K562 (cell line): Measurements from ENCODE around the gene PIK3CG. TPM values are rescaled to one million over a fixed set of nuclear protein-coding genes. Genes with fewer than 3 reads are reported as not detected.
A peak's percentile ranks its signal among the peaks of the same experiment; 100 is the strongest.

Experiments
- ATAC-seq: fragments of 200-7000 bp; cut with Tn5 transposase; 3 replicates; pipeline ENCODE4 v1.9.1; 2020; ENCODE audit warnings: moderate library complexity
- BruUV-seq: library from RNA; stranded (reverse); fragments of 400-500 nt; replicated peaks from 2 replicates; lab custom pipeline; 2021; lab: Mats Ljungman, UMichigan
- CTCF ChIA-PET: fragments of 300-600 bp; formaldehyde crosslinking; extraction: SDS; loops from one replicate; lab custom pipeline; 2021; ENCODE audit warnings: low intra/inter-chr PET ratio; lab: Yijun Ruan, JAX
- POLR2A ChIA-PET: fragments of 300-600, 350-650 bp; sonication (Branson Sonifier 250); formaldehyde crosslinking; extraction: SDS; loops from one replicate; lab custom pipeline; 2021; ENCODE audit warnings: antibody characterized with exemption, inconsistent platforms; lab: Yijun Ruan, JAX
- DNase-seq, 4 experiments: peaks; one replicate each; pipeline versions ENCODE4 v3.0.0 to v3.0.0-alpha.2; 2011 to 2018; ENCODE audit warnings: low spot score in 3 of 4, mixed read lengths in 3 of 4; ENCODE audit errors: extremely low read depth in 1 of 4
- FAIRE-seq: peaks from 2 replicates; lab custom pipeline; 2011; peaks lifted over from hg19 to GRCh38; lab: Jason Lieb, UNC
- H2AFZ ChIP-seq: 2 replicates; pipeline ENCODE4 v1.6.0; 2011; ENCODE audit warnings: low read depth, low read length, control low read depth, inconsistent platforms
- H3K27ac ChIP-seq: fragments of 200-600 bp; 3 replicates; pipeline ENCODE4 v1.8.0; 2011; ENCODE audit warnings: low read depth, mild to moderate bottlenecking, control low read depth, inconsistent platforms, low read length, moderate library complexity, mixed read lengths; ENCODE audit errors: extremely low read depth
- H3K27me3 ChIP-seq, 2 experiments: fragments of 300-600 bp in 1 of 2; 2 replicates in 1 of 2; 3 replicates in 1 of 2; pipeline versions ENCODE4 v1.6.0 to v1.8.0; 2011; ENCODE audit warnings: inconsistent platforms in 2 of 2, low read length in 2 of 2, mild to moderate bottlenecking in 1 of 2, mixed read lengths in 1 of 2, moderate library complexity in 1 of 2; ENCODE audit not compliant: control insufficient read depth in 2 of 2, insufficient read depth in 2 of 2
- H3K36me3 ChIP-seq: fragments of 300-600 bp; 3 replicates; pipeline ENCODE4 v1.8.0; 2011; ENCODE audit warnings: mild to moderate bottlenecking, low read length, inconsistent platforms; ENCODE audit not compliant: control insufficient read depth, insufficient read depth
- H3K4me1 ChIP-seq, 2 experiments: fragments of 200-600 bp in 1 of 2; replicated peaks in 1 of 2; 2 replicates in 1 of 2; 3 replicates in 1 of 2; pipeline versions ENCODE4 v1.5.1 to v1.8.0; 2011; ENCODE audit warnings: inconsistent platforms in 2 of 2, low read length in 2 of 2, mild to moderate bottlenecking in 1 of 2, mixed read lengths in 1 of 2, moderate library complexity in 1 of 2; ENCODE audit not compliant: control insufficient read depth in 2 of 2, insufficient read depth in 2 of 2
- H3K4me2 ChIP-seq: 2 replicates; pipeline ENCODE4 v1.6.1; 2011; ENCODE audit warnings: low read length, control low read depth, inconsistent platforms, mixed read lengths; ENCODE audit not compliant: insufficient read depth
- H3K4me3 ChIP-seq: fragments of 200-600 bp; sonication (generic), shearing (Covaris generic); 2 replicates; pipeline ENCODE4 v1.5.1; 2016; ENCODE audit warnings: control low read depth, inconsistent platforms
- H3K79me2 ChIP-seq: fragments of 200-600 bp; 3 replicates; pipeline ENCODE4 v1.8.0; 2011; ENCODE audit warnings: low read length, inconsistent platforms; ENCODE audit not compliant: control insufficient read depth, insufficient read depth
- H3K9ac ChIP-seq, 2 experiments: 2 replicates each; pipeline versions ENCODE4 v1.6.0 to v1.6.1; 2011; ENCODE audit warnings: low read depth in 2 of 2, low read length in 2 of 2, control low read depth in 1 of 2, inconsistent platforms in 1 of 2, mild to moderate bottlenecking in 1 of 2, mixed read lengths in 1 of 2; ENCODE audit not compliant: insufficient read depth in 1 of 2
- H3K9me1 ChIP-seq: one replicate; pipeline ENCODE4 v1.6.0; 2011; ENCODE audit warnings: inconsistent platforms, mild to moderate bottlenecking, low read length, moderate library complexity; ENCODE audit not compliant: control insufficient read depth, insufficient read depth
- H3K9me3 ChIP-seq: replicated peaks from 2 replicates; pipeline ENCODE4 v1.5.1; 2011; ENCODE audit warnings: low read depth, low read length, inconsistent platforms; ENCODE audit not compliant: control insufficient read depth, insufficient read depth
- H4K20me1 ChIP-seq: replicated peaks from 2 replicates; pipeline ENCODE4 v1.6.1; 2011; ENCODE audit warnings: low read length, inconsistent platforms, mixed read lengths; ENCODE audit not compliant: control insufficient read depth, insufficient read depth
- ARID1B ChIP-seq: fragments of 450-650 bp; IDR thresholded peaks from 2 replicates; pipeline ENCODE4 v1.6.1; 2016; ENCODE audit warnings: antibody characterized with exemption, mild to moderate bottlenecking, inconsistent platforms
- BCOR ChIP-seq: fragments of 450-650 bp; IDR thresholded peaks from 2 replicates; pipeline ENCODE4 v1.6.1; 2016
- CXXC5 ChIP-seq: fragments of 250-450 bp; sonication (Bioruptor Pico); IDR thresholded peaks from 2 replicates; pipeline ENCODE4 v1.8.0; 2022; ENCODE audit warnings: inconsistent platforms, mild to moderate bottlenecking, moderate library complexity
- FOS ChIP-seq: IDR thresholded peaks from 3 replicates; pipeline ENCODE4 v1.6.1; 2011; ENCODE audit not compliant: insufficient read length; ENCODE audit errors: extremely low read depth
- MTF1 ChIP-seq: fragments of 250-450 bp; sonication (Bioruptor Pico); IDR thresholded peaks from 2 replicates; pipeline ENCODE4 v1.9.0; 2021; ENCODE audit warnings: moderate library complexity, mild to moderate bottlenecking, inconsistent platforms, borderline replicate concordance
- MYC ChIP-seq, 2 experiments: fragments of 250-450 bp in 1 of 2; sonication (Bioruptor Pico) in 1 of 2; IDR thresholded peaks; 2 replicates each; pipeline versions ENCODE4 v1.5.1 to v1.6.1; 2012 to 2021; ENCODE audit warnings: low read depth in 2 of 2, borderline replicate concordance in 1 of 2, improper control_type of control experiment in 1 of 2, low read length in 1 of 2, mild to moderate bottlenecking in 1 of 2, moderate library complexity in 1 of 2
- NCOR1 ChIP-seq: fragments of 450-650 bp; IDR thresholded peaks from 2 replicates; pipeline ENCODE4 v1.6.1; 2016; ENCODE audit warnings: mild to moderate bottlenecking, moderate library complexity
- PHB2 ChIP-seq: fragments of 450-650 bp; IDR thresholded peaks from 2 replicates; pipeline ENCODE4 v1.6.1; 2017; ENCODE audit warnings: low read depth
- SMARCB1 ChIP-seq: IDR thresholded peaks from 2 replicates; pipeline ENCODE4 v1.6.1; 2011; ENCODE audit warnings: improper control_type of control experiment, low read depth; ENCODE audit not compliant: insufficient read length
- SP1 ChIP-seq: sonication (generic); formaldehyde crosslinking; IDR thresholded peaks from 2 replicates; pipeline ENCODE4 v1.8.1; 2022; ENCODE audit warnings: mild to moderate bottlenecking, missing genetic modification reagents
- TFAM ChIP-seq: fragments of 250-450 bp; sonication (Bioruptor Pico); conservative IDR thresholded peaks from 2 replicates; pipeline ENCODE4 v1.5.0; 2021; ENCODE audit warnings: mild to moderate bottlenecking, moderate library complexity
- WGBS: fragments of 100-300 bp; shearing (Covaris generic); methylation state at CpG from one replicate; pipeline ENCODE4 v1.1.6; 2016; ENCODE audit warnings: low coverage, mixed read lengths; ENCODE audit not compliant: insufficient coverage; ENCODE audit errors: missing lambda C conversion rate; 5-methylcytosine and 5-hydroxymethylcytosine counted together
- in situ Hi-C: fragments of 300-500 bp; cut with MboI; formaldehyde crosslinking; loops from 4 replicates; pipeline ENCODE4 v1.15.0; 2018; ENCODE audit warnings: inconsistent platforms, mixed read lengths
- intact Hi-C: fragments of 100-400 bp; cut with micrococcal nuclease; formaldehyde crosslinking; loops from 2 replicates; pipeline ENCODE4 v1.14.2; 2022
- polyA plus RNA-seq, 8 experiments: library from polyadenylated mRNA; depleted of rRNA in 4 of 8; stranded (reverse) in 5 of 8; unstranded in 3 of 8; fragments of >200 nt; fragmentation: Nextera tagmentation in 2 of 8; fragmentation: Illumina TruSeq in 1 of 8; extraction: Ambion mirVana in 2 of 8; extraction: Trizol in 1 of 8; gene quantifications; 2 replicates each; pipeline versions ENCODE4 v1.2.1 to v1.2.3, GENCODE V29; 2011 to 2014; ENCODE audit warnings: inconsistent platforms in 1 of 8, missing spikeins in 1 of 8
- total RNA-seq, 7 experiments: library from RNA; depleted of rRNA in 6 of 7; stranded (reverse); fragments of >200 nt in 6 of 7; fragmentation: Illumina TruSeq in 2 of 7; extraction: Trizol in 2 of 7; gene quantifications; 2 replicates each; pipeline versions ENCODE4 v1.2.1 to v1.2.3, GENCODE V29; 2011 to 2021; ENCODE audit warnings: low replicate concordance in 1 of 7
- TF ChIP-seq, protein P1 (sequence below): fragments of 450-650 bp; IDR thresholded peaks from 2 replicates; pipeline ENCODE4 v1.6.1; 2016; ENCODE audit warnings: mild to moderate bottlenecking, moderate library complexity

Gene PIK3CG
- total and polyA plus RNA-seq, 9 of the 15 experiments (the other 6 are each of a cell fraction or from before 2014, with no cell fraction given): 5.3 to 42.5 (median 29.0) TPM

DNA sequence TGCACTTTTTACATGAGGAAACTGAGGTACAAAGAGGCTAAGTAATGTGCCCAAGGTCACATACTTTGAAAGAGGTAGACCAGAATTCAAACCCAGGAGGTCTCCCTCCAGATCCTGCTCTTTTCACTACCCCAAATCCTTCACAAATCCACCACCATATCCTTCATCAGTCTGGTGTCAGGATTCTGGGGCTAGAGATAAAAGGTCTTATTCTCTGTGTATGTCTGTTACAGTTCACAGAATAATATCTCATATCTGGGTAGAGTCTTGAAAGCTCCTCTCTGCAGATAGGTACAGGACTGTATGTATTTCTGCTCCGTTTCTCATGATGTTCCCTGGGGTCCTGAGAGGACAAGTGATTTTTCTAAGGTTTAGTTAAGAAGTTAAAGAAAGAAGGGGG is 4.9 kb downstream of the PIK3CG start:
- no peaks in the 10 kb centered on the region for H3K27me3 ChIP-seq
- 5% methylated on average over 1 of the region's 1 CpG for WGBS
- H3K9ac ChIP-seq: peak overlapping the region in 1 of 2 experiments; percentile 13; a peak in 1 of 4 replicates
- H3K27ac ChIP-seq: peak overlapping the region; percentile 41; the same call in 2 of the 3 replicates
- H3K4me3 ChIP-seq: peak overlapping the region; percentile 0; the same call in 1 of the 2 replicates
- no TSS peak for BruUV-seq
- H2AFZ ChIP-seq: no peak overlapping the region; the same call in 1 of the 2 replicates
- no peaks in the 10 kb centered on the region for H4K20me1 ChIP-seq
- peaks cover 58% of the 10 kb centered on the region; the same call in 2 of the 3 replicates for H3K36me3 ChIP-seq
- POLR2A ChIA-PET: interaction anchor here (2.2 to 3.0 kb wide), 2 partner anchors 11 to 41 kb away, joined by 5 to 21 read pairs; no protein-coding TSS in a partner anchor
- H3K4me2 ChIP-seq: 0 out of 2 replicates have a peak overlapping the region, but pooled peaks have one; percentile 9
- FAIRE-seq (no peak), ATAC-seq (peak; percentile 15), DNase-seq (peak in 2 of 4 experiments; percentile 31 to 50)
- H3K9me1 ChIP-seq: no peaks in the 10 kb centered on the region
- H3K79me2 ChIP-seq: peaks cover 47% of the 10 kb centered on the region
- H3K9me3 ChIP-seq: peaks cover 6% of the 10 kb centered on the region; the same call in 1 of the 2 replicates
- in situ Hi-C loops: no loop called here
- CTCF ChIA-PET: no interaction called here
- peaks cover 10 to 39% of the 10 kb centered on the region in 2 experiments for H3K4me1 ChIP-seq
- intact Hi-C loops: loop anchor here (5.0 to 10.0 kb wide), 2 partner anchors 175 to 297 kb away; partner anchors contain the start of genes HBP1 and PRKAR2B
- TF ChIP-seq NCOR1 (peak; percentile 23), ARID1B (no peak), PHB2 (no peak), SMARCB1 (no peak), BCOR (peak; percentile 5; the same call in 1 of the 2 replicates), CXXC5 (no peak), MYC (IDR thresholded peaks at IDR 0.05; ENCODE audit: low read depth, low read length) (0 out of 2 replicates have a peak, but pooled peaks have one; percentile 9), MYC (CRISPR knock-in tag; IDR thresholded peaks at IDR 0.05; ENCODE audit: borderline replicate concordance, low read depth) (no peak), MTF1 (CRISPR knock-in tag) (no peak), TFAM (CRISPR knock-in tag) (no peak), FOS (no peak), SP1 (CRISPR knock-in tag) (no peak)
- TF ChIP-seq, protein P1, sequence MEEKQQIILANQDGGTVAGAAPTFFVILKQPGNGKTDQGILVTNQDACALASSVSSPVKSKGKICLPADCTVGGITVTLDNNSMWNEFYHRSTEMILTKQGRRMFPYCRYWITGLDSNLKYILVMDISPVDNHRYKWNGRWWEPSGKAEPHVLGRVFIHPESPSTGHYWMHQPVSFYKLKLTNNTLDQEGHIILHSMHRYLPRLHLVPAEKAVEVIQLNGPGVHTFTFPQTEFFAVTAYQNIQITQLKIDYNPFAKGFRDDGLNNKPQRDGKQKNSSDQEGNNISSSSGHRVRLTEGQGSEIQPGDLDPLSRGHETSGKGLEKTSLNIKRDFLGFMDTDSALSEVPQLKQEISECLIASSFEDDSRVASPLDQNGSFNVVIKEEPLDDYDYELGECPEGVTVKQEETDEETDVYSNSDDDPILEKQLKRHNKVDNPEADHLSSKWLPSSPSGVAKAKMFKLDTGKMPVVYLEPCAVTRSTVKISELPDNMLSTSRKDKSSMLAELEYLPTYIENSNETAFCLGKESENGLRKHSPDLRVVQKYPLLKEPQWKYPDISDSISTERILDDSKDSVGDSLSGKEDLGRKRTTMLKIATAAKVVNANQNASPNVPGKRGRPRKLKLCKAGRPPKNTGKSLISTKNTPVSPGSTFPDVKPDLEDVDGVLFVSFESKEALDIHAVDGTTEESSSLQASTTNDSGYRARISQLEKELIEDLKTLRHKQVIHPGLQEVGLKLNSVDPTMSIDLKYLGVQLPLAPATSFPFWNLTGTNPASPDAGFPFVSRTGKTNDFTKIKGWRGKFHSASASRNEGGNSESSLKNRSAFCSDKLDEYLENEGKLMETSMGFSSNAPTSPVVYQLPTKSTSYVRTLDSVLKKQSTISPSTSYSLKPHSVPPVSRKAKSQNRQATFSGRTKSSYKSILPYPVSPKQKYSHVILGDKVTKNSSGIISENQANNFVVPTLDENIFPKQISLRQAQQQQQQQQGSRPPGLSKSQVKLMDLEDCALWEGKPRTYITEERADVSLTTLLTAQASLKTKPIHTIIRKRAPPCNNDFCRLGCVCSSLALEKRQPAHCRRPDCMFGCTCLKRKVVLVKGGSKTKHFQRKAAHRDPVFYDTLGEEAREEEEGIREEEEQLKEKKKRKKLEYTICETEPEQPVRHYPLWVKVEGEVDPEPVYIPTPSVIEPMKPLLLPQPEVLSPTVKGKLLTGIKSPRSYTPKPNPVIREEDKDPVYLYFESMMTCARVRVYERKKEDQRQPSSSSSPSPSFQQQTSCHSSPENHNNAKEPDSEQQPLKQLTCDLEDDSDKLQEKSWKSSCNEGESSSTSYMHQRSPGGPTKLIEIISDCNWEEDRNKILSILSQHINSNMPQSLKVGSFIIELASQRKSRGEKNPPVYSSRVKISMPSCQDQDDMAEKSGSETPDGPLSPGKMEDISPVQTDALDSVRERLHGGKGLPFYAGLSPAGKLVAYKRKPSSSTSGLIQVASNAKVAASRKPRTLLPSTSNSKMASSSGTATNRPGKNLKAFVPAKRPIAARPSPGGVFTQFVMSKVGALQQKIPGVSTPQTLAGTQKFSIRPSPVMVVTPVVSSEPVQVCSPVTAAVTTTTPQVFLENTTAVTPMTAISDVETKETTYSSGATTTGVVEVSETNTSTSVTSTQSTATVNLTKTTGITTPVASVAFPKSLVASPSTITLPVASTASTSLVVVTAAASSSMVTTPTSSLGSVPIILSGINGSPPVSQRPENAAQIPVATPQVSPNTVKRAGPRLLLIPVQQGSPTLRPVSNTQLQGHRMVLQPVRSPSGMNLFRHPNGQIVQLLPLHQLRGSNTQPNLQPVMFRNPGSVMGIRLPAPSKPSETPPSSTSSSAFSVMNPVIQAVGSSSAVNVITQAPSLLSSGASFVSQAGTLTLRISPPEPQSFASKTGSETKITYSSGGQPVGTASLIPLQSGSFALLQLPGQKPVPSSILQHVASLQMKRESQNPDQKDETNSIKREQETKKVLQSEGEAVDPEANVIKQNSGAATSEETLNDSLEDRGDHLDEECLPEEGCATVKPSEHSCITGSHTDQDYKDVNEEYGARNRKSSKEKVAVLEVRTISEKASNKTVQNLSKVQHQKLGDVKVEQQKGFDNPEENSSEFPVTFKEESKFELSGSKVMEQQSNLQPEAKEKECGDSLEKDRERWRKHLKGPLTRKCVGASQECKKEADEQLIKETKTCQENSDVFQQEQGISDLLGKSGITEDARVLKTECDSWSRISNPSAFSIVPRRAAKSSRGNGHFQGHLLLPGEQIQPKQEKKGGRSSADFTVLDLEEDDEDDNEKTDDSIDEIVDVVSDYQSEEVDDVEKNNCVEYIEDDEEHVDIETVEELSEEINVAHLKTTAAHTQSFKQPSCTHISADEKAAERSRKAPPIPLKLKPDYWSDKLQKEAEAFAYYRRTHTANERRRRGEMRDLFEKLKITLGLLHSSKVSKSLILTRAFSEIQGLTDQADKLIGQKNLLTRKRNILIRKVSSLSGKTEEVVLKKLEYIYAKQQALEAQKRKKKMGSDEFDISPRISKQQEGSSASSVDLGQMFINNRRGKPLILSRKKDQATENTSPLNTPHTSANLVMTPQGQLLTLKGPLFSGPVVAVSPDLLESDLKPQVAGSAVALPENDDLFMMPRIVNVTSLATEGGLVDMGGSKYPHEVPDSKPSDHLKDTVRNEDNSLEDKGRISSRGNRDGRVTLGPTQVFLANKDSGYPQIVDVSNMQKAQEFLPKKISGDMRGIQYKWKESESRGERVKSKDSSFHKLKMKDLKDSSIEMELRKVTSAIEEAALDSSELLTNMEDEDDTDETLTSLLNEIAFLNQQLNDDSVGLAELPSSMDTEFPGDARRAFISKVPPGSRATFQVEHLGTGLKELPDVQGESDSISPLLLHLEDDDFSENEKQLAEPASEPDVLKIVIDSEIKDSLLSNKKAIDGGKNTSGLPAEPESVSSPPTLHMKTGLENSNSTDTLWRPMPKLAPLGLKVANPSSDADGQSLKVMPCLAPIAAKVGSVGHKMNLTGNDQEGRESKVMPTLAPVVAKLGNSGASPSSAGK: no peak
